Peyer's patch (tissue), 4 donors: Measurements from ENCODE around the gene BIN2.

Experiments
- CTCF ChIP-seq, 6 experiments: fragments of 450-650 bp in 4 of 6; fragments of 200-600 bp in 2 of 6; sonication (generic) in 1 of 6; IDR thresholded peaks; one replicate each; pipeline ENCODE4 v1.5.1; 2017 to 2019; ENCODE audit warnings: antibody characterized with exemption in 6 of 6, mild to moderate bottlenecking in 3 of 6, moderate library complexity in 1 of 6
- POLR2A ChIP-seq, 2 donors: fragments of 450-650 bp; IDR thresholded peaks; one replicate each; pipeline ENCODE4 v1.5.1; 2017; ENCODE audit warnings: antibody characterized with exemption in 2 of 2, mild to moderate bottlenecking in 2 of 2, moderate library complexity in 2 of 2

- TF ChIP-seq CTCF (IDR thresholded peaks at IDR 0.05): no peak
- TF ChIP-seq POLR2A (IDR thresholded peaks at IDR 0.05): no peak
These were observed 48.9 kb downstream of the BIN2 start for GRCh38 chr12:51275088-51275487.
